ENCODE data around the gene MOSPD3. TPM values are rescaled to one million over a fixed set of nuclear protein-coding genes. Genes with fewer than 3 reads are reported as not detected.
"Not testable (repeated sequence)": the region's sequence is repeated elsewhere in the genome, so short reads cannot be mapped to it uniquely, and the experiment has no call there.

Gene MOSPD3
- total RNA-seq, 1 donor from 2014 or later = 11.8 TPM

DNA sequence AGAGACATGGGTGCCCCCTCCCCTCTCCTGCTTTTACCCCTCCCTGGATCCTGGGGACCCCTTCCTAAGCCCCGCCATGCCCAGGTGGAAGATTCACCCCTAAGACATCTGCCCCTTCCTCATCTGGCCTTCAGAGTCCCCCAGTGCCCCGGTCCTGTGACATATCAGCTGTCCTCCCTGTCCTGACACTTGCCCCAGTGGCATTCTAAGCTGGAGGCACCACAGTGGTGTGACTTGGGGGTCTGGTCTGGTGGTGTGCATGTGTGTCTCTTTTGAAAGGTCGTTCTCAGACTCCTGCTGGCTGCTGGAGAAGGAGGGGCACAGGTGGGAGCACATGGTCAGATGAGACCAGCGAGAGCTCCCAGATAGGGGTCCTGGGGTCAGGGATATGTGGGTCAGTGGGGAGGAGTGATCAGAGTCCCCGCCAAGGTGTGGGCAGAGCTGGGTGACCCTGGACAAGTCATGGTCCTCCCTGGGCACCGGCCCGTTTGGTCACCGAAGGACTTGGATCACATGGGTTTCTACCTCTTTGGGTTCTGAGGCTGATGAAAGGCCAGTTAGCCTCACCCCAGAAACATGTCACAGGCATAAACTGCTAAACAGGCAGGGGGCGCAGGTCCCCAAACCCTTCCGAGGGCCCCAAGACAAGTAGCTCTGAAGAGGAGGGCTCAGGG, 29.7 kb downstream of the MOSPD3 start:
- H3K27ac ChIP-seq = no peak overlapping the region
- H3K27me3 ChIP-seq = no peaks in the 10 kb centered on the region

DNA sequence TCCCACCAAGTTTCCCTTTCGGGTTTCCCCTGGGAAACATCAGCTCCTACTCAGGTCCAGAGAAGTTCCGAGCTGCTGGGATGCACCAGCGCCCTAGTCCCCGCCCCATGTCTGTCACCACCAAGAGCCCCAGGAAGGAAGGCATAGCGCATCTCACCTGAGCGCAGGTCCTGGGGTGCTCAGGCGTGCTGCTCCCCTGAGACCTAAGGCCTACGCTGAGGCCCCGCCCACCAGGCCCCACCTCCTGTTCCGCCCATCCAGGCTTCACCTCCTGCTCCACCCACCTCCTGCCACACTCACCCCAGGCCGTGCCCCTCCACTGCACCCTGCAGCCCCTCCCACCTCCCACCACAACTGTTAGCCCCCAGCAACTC, 30.2 kb downstream of the MOSPD3 start:
- intact Hi-C loops (cut with DNase I) = no loop called here
- H3K27me3 ChIP-seq = no peaks in the 10 kb centered on the region
- no peak for DNase-seq (ENCODE audit: extremely low spot score in 2 of 2)

More for the DNA sequence above, 29.7 kb downstream of the MOSPD3 start:
- Histone ChIP-seq H3K9me3 (no peaks in the 10 kb centered on the region), H3K4me1 (no peaks in the 10 kb centered on the region), H3K36me3 (no peaks in the 10 kb centered on the region), H3K4me3 (no peak overlapping the region)
- DNase-seq (ENCODE audit: extremely low spot score in 2 of 2) = no peak
- intact Hi-C loops (cut with DNase I) = no loop called here
- TF ChIP-seq, protein P1, sequence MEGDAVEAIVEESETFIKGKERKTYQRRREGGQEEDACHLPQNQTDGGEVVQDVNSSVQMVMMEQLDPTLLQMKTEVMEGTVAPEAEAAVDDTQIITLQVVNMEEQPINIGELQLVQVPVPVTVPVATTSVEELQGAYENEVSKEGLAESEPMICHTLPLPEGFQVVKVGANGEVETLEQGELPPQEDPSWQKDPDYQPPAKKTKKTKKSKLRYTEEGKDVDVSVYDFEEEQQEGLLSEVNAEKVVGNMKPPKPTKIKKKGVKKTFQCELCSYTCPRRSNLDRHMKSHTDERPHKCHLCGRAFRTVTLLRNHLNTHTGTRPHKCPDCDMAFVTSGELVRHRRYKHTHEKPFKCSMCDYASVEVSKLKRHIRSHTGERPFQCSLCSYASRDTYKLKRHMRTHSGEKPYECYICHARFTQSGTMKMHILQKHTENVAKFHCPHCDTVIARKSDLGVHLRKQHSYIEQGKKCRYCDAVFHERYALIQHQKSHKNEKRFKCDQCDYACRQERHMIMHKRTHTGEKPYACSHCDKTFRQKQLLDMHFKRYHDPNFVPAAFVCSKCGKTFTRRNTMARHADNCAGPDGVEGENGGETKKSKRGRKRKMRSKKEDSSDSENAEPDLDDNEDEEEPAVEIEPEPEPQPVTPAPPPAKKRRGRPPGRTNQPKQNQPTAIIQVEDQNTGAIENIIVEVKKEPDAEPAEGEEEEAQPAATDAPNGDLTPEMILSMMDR (IDR thresholded peaks at IDR 0.05) = no peak
- TF ChIP-seq POLR2AphosphoS5 (IDR thresholded peaks at IDR 0.05; ENCODE audit: insufficient read depth in 1 of 2, low read depth in 1 of 2) (no peak), POLR2A (IDR thresholded peaks at IDR 0.05) (no peak)

DNA sequence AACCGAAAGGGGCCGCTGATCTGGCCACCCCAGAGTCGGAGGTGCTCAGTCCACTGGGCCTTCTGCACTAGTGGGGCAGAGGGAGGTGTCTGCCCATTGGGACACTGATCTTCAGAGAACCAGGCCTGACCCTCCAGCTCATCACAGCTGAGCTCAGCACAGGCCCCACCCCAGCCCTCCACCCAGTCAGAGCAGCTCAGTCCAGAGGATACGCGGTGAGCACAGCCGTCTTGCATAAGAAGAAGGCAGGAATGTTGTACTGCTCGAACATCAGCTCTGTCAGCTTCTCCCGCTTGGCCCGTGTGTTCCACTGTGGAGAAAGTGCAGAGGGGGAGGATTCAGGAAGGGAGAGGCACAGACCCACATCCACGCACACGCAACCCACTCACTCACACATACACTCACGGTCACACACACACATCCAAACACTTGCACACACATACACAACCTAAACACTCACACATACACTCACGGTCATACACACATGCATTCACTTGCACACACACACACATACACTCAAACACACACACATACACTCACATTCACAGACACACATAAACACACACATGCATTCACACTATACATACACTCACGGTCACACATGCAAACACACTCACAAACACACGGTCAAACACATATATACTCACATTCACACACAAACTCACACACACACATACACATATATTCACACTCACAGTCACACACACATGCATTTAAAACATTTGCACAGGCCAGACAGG, 37.7 kb downstream of the MOSPD3 start:
- DNase-seq (ENCODE audit: extremely low spot score in 2 of 2) = no peak
- H3K27me3 ChIP-seq = peaks cover 3% of the 10 kb centered on the region
- TF ChIP-seq POLR2A (IDR thresholded peaks at IDR 0.05) (no peak), POLR2AphosphoS5 (IDR thresholded peaks at IDR 0.05; ENCODE audit: insufficient read depth in 1 of 2, low read depth in 1 of 2) (no peak)
- TF ChIP-seq, protein P1 (IDR thresholded peaks at IDR 0.05) = no peak
- no peaks in the 10 kb centered on the region for H3K36me3 ChIP-seq
- no peak overlapping the region for H3K4me3 ChIP-seq
- H3K27ac ChIP-seq = no peak overlapping the region
- H3K4me1 ChIP-seq = no peaks in the 10 kb centered on the region
- intact Hi-C loops (cut with DNase I) = no loop called here
- no peaks in the 10 kb centered on the region for H3K9me3 ChIP-seq

More for the DNA sequence above, 30.2 kb downstream of the MOSPD3 start:
- Histone ChIP-seq H3K4me1 (no peaks in the 10 kb centered on the region), H3K36me3 (no peaks in the 10 kb centered on the region), H3K27ac (no peak overlapping the region), H3K4me3 (no peak overlapping the region), H3K9me3 (no peaks in the 10 kb centered on the region)
- no peak for TF ChIP-seq POLR2AphosphoS5 (IDR thresholded peaks at IDR 0.05; ENCODE audit: insufficient read depth in 1 of 2, low read depth in 1 of 2)

DNA sequence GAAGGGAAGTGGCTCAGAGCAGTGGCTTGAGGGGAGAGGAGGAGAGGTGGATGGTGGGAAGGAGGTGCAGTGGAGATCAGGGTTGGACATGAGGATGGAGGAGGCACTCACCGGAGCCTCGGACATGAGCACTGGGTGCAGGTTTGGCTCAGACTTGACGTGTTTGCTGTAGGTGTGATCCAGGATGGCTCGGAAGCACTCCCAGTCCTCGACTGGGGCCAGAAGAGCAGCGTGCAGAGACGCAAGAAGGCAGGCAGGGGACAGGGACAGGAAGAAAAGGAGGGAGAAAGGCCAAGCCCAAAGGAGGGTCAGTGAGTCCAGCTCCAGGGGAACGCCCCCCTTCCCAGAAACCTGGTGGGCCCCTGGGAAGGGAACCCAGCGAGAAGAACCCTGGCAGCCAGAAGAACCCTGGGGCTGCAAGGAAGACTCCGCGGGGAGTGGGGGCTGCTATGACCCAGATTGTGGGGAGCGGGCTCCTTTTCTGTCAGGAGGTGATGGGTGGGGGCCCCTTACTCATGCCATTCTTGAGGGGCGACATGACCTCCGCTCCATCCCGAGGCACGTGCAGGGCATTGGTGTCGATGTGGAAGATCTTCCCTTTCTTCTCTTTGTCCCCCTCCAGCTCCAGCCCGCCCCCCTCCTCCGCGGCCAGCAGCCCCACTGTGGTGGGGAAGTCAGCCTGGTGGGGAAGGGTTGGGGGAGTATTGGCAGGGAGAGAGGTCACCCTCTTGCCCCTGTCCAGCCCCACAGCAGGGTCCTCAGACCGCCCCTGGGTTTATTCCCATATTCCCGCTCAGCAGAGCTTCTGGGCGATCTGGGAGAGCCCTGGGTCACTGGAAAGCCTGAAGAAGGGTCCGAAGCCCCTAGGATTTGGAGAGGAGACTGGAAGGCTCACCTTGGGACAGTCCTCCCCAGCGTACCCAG, 42.8 kb downstream of the MOSPD3 start:
- intact Hi-C loops (cut with DNase I) = no loop called here
- Histone ChIP-seq H3K36me3 (no peaks in the 10 kb centered on the region), H3K27me3 (peaks cover 12% of the 10 kb centered on the region), H3K4me3 (no peak overlapping the region), H3K9me3 (no peaks in the 10 kb centered on the region), H3K27ac (no peak overlapping the region), H3K4me1 (no peaks in the 10 kb centered on the region)
- no peak for DNase-seq (ENCODE audit: extremely low spot score in 2 of 2)
- TF ChIP-seq, protein P1 (IDR thresholded peaks at IDR 0.05) = no peak
- TF ChIP-seq POLR2AphosphoS5 (IDR thresholded peaks at IDR 0.05; ENCODE audit: insufficient read depth in 1 of 2, low read depth in 1 of 2) (no peak), POLR2A (IDR thresholded peaks at IDR 0.05) (no peak)

DNA sequence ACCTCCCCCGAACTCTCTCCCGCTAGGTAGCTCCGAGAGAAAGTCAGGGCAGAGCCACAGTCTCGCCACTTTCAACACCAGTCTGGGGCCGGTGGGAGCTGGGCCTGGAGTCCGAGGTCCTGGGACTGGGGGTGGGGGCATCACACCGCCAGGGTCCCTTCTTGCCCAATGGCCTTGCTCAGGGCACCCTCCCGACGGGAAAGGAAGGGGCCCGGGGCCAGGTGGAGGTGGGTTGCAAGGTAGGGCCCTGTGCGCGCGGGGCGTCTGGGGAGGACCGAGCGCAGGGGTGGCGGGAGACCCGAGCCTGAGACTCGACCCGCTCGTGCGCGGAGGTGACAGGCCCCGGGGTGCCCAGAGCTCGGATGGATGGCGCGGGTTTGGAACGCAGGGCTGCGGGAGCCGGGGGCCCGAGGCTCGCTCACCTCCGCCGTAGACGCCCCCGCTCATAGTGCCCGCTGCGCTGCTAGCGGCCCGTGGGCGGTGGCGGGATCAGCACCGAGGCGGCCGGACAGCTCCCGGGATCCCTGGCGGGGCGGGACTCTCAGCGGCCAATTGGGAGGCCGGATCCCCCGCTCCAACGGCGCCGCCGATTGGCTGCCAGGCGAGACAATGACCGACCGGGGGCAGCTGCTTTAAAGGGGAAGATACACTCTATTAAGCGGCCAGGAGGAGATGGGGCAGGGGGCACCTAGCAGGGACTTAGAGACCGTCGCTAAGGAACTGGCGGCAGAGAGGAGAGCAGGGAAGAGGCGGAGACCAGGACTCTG, 43.8 kb downstream of the MOSPD3 start, which contains the start of gene ACTL6B:
Gene ACTL6B, minus strand, starts transcription at position 541 of the 767 bp plus-strand sequence. Its CDS starts 94 bp downstream, at position 447.
- H3K4me1 ChIP-seq = no peaks in the 10 kb centered on the region
- H3K27me3 ChIP-seq = peaks cover 12% of the 10 kb centered on the region
- no peak within 1 kb of the TSS for H3K27ac ChIP-seq
- H3K4me3 ChIP-seq = no peak within 1 kb of the TSS
- TF ChIP-seq POLR2AphosphoS5 (IDR thresholded peaks at IDR 0.05; ENCODE audit: insufficient read depth in 1 of 2, low read depth in 1 of 2) (no peak), POLR2A (IDR thresholded peaks at IDR 0.05) (no peak)
- TF ChIP-seq, protein P1 (IDR thresholded peaks at IDR 0.05) = no peak
- no peaks in the 10 kb centered on the region for H3K9me3 ChIP-seq
- intact Hi-C loops (cut with DNase I) = no loop called here
- no peak for DNase-seq (ENCODE audit: extremely low spot score in 2 of 2)
- H3K36me3 ChIP-seq = no peaks in the 10 kb centered on the region

DNA sequence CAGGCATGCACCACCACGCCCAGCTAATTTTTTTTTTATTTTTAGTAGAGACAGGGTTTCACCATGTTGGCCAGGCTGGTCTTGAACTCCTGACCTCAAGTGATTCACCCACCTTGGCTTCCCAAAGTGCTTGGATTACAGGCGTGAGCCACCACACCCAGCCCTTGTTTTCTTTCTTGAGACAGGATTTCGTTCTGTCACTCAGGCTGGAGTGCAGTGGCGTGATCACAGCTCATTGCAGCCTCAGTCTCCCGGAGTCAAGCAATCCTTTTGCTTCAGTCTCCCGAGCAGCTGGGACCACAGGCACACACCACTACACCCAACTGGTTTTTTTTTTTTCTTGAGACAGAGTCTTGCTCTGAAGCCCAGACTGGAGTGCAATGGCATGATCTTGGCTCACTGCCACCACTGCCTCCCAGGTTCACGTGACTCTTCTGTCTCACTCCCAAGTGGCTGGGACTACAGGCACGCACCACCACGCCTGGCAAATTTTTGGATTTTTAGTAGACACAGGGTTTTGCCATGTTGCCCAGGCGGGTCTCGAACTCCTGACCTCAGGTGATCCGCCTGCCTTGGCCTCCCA, 49.9 kb downstream of the MOSPD3 start:
- H3K27me3 ChIP-seq; H3K4me1 ChIP-seq; H3K36me3 ChIP-seq; H3K4me3 ChIP-seq; H3K27ac ChIP-seq; intact Hi-C loops (cut with DNase I); H3K9me3 ChIP-seq; DNase-seq (ENCODE audit: extremely low spot score in 2 of 2): not testable (repeated sequence)
